Activated CD4-positive, alpha-beta T cell treated with anti-CD3 and anti-CD28 coated beads, Interleukin-2, amount 10 ng/mL, durations not matched to agents 24 days and 14 days (primary cell): ENCODE measurements around the gene GRAMD1A. TPM values are rescaled to one million over a fixed set of nuclear protein-coding genes. Genes with fewer than 3 reads are reported as not detected.
"Not testable (repeated sequence)": the region's sequence is repeated elsewhere in the genome, so short reads cannot be mapped to it uniquely, and the experiment has no call there.

Source experiments
- DNase-seq: peaks from one replicate; pipeline ENCODE4 v3.0.0; 2022
- H3K27ac Mint-ChIP-seq: one replicate; pipeline ENCODE4 v1.8.0; 2022; ENCODE audit warnings: mild to moderate bottlenecking, mixed read lengths
- H3K27me3 Mint-ChIP-seq: one replicate; pipeline ENCODE4 v1.8.0; 2022; ENCODE audit warnings: mixed read lengths
- H3K36me3 Mint-ChIP-seq: one replicate; pipeline ENCODE4 v1.8.0; 2022; ENCODE audit warnings: low read depth, mild to moderate bottlenecking, mixed read lengths
- H3K4me1 Mint-ChIP-seq: one replicate; pipeline ENCODE4 v1.8.0; 2021; ENCODE audit warnings: mixed read lengths
- H3K4me3 Mint-ChIP-seq: one replicate; pipeline ENCODE4 v1.8.0; 2022; ENCODE audit warnings: mild to moderate bottlenecking, moderate library complexity, mixed read lengths
- H3K9me3 Mint-ChIP-seq: one replicate; pipeline ENCODE4 v1.8.0; 2021; ENCODE audit warnings: mixed read lengths
- intact Hi-C: fragments of 100-400 bp; cut with micrococcal nuclease; formaldehyde crosslinking; loops from one replicate; pipeline ENCODE4 v1.15.1; 2023
- total RNA-seq: library from RNA; stranded (reverse); gene quantifications from 2 replicates; pipeline ENCODE4 v1.2.3, GENCODE V29; 2022

GRAMD1A gene
- 160 and 176 TPM in 2 replicates for total RNA-seq

DNA sequence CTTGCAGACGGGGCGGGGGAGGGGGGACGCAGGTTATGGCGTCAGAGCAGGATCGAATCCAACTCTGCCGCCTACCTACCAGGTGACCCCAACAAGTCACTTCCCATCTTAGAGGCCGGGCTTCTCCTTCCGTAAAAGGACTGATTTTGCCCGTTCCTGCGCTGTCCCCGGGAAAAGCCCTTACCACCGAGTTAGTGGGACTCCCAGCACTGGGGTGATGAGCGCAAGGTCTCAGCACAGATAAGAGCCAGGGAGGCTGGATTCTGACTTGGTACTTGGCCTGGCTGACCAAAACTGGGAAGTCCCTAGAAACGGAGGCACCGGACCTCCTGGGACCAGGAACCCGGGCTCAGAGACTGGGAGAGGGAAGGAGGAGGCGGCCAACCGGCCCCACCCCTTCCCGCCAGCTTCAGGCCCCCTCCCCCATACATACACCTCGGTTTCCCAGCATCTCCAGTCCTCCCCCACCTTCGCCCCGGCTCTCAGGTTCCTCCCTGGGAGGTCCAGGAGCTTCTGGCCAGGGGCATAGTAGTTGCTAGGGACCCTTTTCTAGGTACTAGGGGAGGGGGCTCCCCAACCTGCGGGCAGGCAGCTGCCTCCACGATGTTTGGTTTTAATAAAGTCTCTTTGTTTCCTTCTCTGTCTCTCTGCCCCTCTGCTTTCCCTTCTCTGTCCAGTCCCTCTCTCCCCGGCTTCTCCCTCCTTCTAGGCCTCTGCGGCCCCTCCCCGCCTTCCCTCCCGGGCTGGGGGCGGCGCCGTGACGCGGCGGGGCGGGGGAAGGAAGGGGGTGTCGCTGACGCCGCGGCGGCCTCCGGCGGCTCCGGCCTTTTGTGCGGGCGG lies at the start of gene GRAMD1A:
TSS of gene GRAMD1A (plus strand) at position 826 of the 840 bp plus-strand sequence. CDS start 156 bp downstream, outside the sequence.
- Mint-ChIP-seq H3K9me3 (no peaks in the 10 kb centered on the region), H3K4me1 (peaks cover 52% of the 10 kb centered on the region), H3K27me3 (no peaks in the 10 kb centered on the region), H3K36me3 (peaks cover 26% of the 10 kb centered on the region), H3K27ac (peak within 1 kb of the TSS; percentile 95), H3K4me3 (peak within 1 kb of the TSS; percentile 97)
- intact Hi-C loops: no loop called here
- DNase-seq: peak; percentile 94

DNA sequence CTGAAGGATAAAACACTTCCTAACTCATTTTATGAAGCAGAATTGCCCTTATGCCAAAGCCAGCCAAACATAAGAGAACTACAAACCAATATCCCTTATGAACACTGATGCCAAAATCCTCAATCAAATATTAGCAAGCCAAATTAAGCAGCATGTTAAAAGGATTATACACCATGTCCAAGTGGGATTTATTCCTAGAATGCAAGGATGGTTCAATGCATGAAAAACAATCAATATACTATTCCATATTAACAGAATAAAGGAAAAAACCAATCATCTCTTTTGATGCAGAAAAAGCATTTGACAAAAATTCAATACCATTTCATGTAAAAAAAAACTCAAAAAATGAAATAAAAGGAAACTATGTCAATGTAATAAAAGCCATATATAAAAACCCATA lies 47.0 kb upstream of the GRAMD1A start:
- no peaks in the 10 kb centered on the region for H3K4me1 Mint-ChIP-seq
- peaks cover 44% of the 10 kb centered on the region for H3K9me3 Mint-ChIP-seq
- H3K4me3 Mint-ChIP-seq: no peak overlapping the region
- peaks cover 63% of the 10 kb centered on the region for H3K36me3 Mint-ChIP-seq
- no peak overlapping the region for H3K27ac Mint-ChIP-seq
- no peaks in the 10 kb centered on the region for H3K27me3 Mint-ChIP-seq
- intact Hi-C loops: no loop called here
- DNase-seq: no peak

DNA sequence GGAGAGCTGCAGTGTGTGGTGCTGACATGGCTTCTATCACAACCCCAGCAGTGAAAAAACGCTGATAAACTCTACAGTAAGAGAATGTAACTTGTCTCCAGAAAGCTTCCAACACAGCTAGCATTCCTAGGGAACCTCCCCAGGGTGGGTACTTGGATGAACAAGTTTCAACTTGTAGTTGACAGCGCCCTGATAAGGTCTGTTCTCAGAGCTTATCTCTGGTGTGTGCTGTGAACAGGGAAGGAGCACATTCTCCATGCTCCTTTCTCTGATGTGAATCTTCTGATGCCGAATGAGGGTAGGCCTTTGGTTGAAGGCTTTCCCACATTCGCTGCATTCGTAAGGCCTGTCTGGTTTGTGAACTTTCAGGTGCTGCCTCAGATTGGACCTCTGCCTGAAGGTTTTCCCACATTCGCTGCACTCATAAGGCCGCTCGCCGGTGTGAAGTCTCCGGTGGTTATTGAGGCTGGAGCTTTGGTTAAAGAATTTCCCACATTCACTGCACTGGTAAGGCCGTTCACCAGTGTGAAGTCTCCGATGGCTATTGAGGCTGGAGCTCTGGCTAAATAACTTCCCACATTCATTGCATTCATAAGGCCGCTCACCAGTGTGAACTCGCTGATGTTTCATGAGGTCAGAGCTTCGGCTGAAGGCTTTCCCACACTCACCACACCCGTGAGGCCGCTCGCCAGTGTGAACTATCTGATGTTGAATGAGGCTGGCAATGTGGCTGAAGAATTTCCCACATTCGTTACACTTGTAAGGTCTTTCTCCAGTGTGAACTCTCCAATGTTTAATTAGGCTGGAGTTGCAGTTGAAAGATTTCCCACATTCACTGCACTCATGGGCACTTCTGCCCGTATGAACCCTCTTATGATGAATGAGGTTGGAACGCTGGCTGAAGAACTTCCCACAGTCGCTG lies 42.0 kb upstream of the GRAMD1A start:
- Mint-ChIP-seq H3K27ac (no peak overlapping the region), H3K4me1 (peaks cover 15% of the 10 kb centered on the region), H3K36me3 (peaks cover 89% of the 10 kb centered on the region), H3K4me3 (no peak overlapping the region), H3K27me3 (no peaks in the 10 kb centered on the region), H3K9me3 (peaks cover 52% of the 10 kb centered on the region)
- intact Hi-C loops: no loop called here
- DNase-seq: no peak

DNA sequence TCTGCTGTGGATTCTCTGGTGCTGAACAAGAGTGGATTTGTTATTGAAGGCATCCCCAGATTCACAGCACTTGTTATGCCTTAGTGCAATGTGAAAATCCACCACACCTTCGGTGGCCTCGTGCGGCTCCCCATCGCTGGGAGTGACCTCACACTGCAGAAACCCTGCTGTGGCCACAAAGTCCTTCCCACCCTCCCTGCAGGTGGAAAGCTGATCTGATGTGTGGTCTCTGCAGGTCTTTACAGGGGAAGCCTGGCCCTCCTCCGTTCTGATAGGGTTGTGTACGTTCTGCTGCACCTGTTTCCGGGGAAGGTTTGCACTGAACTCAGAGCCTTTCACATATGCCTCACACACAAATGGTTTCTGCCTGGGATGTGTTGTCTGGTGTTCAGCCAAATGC lies 41.1 kb upstream of the GRAMD1A start:
- Mint-ChIP-seq H3K9me3 (peaks cover 46% of the 10 kb centered on the region), H3K27me3 (no peaks in the 10 kb centered on the region), H3K36me3 (peaks cover 85% of the 10 kb centered on the region), H3K4me1 (peaks cover 18% of the 10 kb centered on the region), H3K27ac (no peak overlapping the region), H3K4me3 (no peak overlapping the region)
- intact Hi-C loops: no loop called here
- DNase-seq: no peak

DNA sequence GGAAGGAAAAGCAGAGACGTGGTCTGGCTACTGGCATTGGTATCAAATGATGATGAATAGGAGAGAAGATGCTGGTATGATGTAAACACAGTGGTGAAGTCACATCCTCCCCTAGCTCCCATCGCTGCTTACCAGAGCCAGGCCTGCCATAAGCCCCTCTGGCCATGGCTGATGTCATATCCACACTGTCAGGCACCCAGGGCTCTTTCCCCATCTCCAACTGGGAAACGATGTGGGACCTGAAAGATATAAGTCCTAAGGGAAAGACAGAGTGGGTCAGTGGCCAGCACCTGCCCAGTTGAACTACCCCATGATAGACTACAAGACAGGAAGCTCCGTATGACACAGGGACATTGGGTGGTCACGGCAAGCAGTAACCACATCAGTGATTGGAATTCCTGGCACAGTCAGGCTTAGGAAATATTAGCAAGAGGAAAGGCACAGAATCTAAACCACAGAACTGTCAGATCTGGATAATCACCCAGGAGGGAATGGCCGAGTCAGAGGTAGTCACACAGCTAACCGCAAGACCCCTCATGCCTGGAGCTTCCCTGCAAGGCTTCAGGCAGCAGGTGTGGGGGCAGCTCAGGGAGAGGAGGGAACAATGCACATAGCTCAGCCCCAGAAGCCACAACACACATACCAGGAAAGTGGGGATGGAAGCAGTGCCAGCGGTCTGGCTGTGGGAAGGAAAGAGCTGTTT lies 39.9 kb upstream of the GRAMD1A start:
- peaks cover 78% of the 10 kb centered on the region for H3K36me3 Mint-ChIP-seq
- no peaks in the 10 kb centered on the region for H3K27me3 Mint-ChIP-seq
- no peak overlapping the region for H3K4me3 Mint-ChIP-seq
- intact Hi-C loops: no loop called here
- peaks cover 18% of the 10 kb centered on the region for H3K4me1 Mint-ChIP-seq
- no peak for DNase-seq
- peaks cover 41% of the 10 kb centered on the region for H3K9me3 Mint-ChIP-seq
- peak overlapping the region; percentile 5 for H3K27ac Mint-ChIP-seq

DNA sequence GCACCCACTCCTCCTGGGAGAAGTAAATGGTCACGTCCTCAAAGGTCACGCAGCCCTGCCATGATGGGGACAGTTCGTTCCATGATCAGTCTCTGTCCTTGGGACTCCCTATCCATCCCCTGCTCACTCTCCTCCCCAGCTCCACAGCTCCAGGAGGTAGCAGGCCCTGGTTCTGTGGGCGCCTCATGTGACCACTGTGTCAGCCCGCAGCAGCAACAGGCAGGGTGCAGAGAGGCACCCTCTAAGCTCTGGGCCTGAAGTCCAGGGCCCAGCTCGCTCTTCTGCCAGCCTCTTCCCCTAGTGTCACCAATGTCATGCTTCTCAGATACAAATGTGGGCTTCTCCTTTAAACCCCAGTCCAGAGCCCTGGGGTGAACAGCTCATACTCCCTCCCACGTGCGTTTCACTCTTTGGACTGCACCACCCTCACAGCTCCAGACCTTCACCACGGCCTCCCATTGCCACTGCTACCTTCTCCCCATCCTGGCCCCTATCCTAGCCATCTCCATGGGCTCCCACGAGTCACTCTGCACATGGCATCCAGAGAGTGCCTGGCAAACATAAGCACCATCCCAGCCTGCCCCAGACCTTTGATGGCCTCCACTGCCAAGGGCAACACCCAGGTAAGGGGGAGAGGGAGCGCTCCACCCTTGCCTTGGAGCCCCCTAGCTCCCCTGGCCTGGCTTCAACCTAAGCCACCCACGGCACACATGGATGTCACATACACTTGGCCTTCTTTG lies 39.0 kb upstream of the GRAMD1A start:
- intact Hi-C loops: no loop called here
- Mint-ChIP-seq H3K27me3 (no peaks in the 10 kb centered on the region), H3K36me3 (peaks cover 70% of the 10 kb centered on the region), H3K4me3 (no peak overlapping the region), H3K9me3 (peaks cover 40% of the 10 kb centered on the region), H3K4me1 (peaks cover 18% of the 10 kb centered on the region), H3K27ac (no peak overlapping the region)
- DNase-seq: no peak

DNA sequence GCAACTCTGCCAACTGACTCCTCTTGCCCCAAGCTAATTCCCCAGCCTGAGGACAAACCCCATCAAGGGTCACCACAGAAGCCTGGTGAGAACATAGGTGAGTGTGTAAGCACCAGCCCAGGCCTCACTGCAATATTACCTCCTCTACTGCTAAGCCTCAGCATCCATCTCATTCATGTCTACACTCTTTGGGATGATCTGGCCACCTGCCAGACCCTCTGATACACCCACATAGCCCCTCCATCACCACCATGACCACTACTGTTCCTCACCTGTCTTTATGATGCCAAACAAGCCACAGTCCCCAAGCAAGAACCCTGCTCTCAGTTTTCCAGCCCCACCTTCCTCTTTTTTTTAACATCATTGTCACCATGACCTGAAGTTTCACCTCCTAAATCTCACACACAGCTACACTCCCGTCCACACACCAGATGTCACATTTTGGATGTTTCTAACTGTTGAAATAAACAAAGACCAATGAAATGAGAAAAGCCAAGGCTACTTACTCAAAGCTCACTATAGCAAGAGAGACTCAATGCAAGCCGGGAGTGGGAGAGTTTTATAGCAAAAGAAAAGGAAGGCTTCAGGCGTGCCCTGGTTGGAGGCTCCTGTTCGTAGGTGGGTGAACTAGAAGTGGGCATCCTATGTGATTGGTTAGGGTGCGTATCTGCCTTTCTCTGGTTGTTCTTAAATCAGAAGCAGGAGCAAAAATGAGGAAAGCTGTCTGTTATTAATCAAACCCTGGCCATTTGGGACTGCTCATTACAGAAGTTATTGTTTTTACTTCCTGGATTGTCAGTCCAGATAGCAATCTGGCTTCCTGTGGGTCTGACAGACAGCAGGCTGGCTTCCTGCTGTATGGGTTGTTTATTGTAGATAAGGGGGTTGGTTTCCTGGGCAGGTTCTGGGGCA lies 38.1 kb upstream of the GRAMD1A start:
- Mint-ChIP-seq H3K4me1 (peaks cover 18% of the 10 kb centered on the region), H3K36me3 (peaks cover 62% of the 10 kb centered on the region), H3K4me3 (peak overlapping the region; percentile 96), H3K27me3 (no peaks in the 10 kb centered on the region), H3K9me3 (peaks cover 34% of the 10 kb centered on the region), H3K27ac (peak overlapping the region; percentile 87)
- intact Hi-C loops: no loop called here
- DNase-seq: peak; percentile 77

DNA sequence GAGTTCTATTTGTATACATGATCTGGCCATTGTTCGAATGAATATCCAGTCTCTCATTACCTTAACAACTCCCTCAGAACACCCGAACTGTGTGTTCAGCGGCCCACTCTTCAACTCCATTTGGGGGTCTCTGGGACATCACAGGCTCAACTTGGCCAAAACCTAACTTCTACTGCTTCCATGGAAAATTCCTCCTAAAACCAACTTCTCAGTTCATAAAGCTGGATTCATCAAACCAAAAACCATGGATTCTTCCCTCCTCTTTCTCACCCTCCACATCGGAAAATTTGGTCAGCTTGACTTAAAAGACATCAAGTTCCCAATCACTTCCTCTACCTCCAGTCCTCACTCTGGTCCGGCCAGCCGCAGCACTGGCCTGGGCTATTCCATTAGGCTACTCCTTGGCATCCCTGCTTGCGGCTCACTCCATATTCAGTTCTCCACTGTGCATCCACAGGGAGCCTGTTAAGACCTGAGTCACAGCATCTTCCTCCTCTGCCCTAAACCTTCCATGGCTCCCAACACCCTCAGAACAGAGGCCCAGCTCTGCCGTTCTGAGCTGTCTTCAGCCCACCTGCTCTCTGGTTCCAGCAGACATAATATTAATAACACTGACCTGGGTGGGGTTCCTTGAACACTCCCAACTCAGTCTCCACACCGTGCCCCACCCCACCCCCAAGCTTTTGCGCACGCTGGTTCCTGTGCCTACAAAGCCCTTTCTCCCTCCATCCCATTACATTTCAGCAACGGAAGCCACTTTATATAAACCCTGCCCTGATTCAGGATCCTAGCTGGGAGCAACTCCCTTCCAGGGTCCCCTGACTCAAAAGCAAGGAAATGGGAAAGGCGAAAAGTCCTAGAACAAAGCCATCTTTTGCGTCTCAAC lies 37.2 kb upstream of the GRAMD1A start:
- peaks cover 33% of the 10 kb centered on the region for H3K9me3 Mint-ChIP-seq
- intact Hi-C loops: no loop called here

DNA sequence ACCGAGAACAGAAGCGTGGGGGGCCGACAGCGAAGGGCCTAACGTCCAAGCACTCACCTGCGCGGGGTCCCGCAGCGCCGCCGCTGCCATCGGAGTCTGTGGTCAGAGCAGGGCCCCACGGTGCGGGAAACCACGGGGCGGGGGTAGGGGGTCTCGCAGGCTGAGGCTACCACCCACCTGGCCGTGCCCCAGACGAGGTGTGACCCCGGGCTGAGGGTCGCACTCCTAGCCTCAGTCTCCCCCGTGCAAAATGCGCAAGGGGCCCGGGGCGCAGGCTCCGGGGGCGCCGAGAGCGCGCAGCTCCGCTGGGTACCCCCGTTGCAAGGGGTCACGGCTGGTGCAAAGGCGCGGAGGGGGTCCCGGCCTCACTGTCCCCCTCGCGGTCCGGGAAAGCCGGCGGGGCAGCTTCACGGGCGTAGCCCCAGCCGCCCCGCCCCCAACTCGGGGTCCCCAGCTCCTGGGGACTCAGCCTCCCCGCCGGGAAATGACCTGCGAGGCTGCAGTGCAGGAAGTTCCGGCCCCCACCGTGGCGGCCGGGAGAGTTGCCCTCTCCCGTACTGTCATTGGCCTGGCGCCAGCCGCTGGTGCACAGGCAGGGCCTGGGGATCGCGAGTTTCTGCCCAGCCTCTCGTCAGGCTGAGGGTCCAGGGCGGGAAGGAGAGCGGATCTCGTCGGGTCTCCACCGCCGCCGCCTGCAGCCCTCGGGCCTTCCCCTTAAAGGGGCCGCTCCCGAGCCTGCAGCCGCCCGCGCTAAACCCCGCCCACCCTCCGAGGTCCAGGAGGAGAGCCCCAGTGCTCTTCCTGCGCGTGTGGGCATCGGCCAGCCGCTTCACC lies 36.3 kb upstream of the GRAMD1A start, which contains the start of gene ZNF792:
TSS of gene ZNF792 (minus strand) at position 657 of the 834 bp plus-strand sequence. CDS start at position 90, 567 bp downstream.
- intact Hi-C loops: loop anchor here (1.0 kb wide), 1 partner anchor 10 kb away; no protein-coding TSS in a partner anchor
- peaks cover 18% of the 10 kb centered on the region for H3K4me1 Mint-ChIP-seq
- DNase-seq: peak; percentile 84
- H3K36me3 Mint-ChIP-seq: peaks cover 46% of the 10 kb centered on the region
- H3K9me3 Mint-ChIP-seq: peaks cover 38% of the 10 kb centered on the region
- peak within 1 kb of the TSS; percentile 87 for H3K27ac Mint-ChIP-seq
- no peaks in the 10 kb centered on the region for H3K27me3 Mint-ChIP-seq
- peak within 1 kb of the TSS; percentile 96 for H3K4me3 Mint-ChIP-seq

More for the DNA sequence above, 37.2 kb upstream of the GRAMD1A start:
- Mint-ChIP-seq H3K27me3 (no peaks in the 10 kb centered on the region), H3K4me3 (peak overlapping the region; percentile 96), H3K27ac (peak overlapping the region; percentile 87), H3K36me3 (peaks cover 55% of the 10 kb centered on the region), H3K4me1 (peaks cover 18% of the 10 kb centered on the region)
- DNase-seq: peak; percentile 65

DNA sequence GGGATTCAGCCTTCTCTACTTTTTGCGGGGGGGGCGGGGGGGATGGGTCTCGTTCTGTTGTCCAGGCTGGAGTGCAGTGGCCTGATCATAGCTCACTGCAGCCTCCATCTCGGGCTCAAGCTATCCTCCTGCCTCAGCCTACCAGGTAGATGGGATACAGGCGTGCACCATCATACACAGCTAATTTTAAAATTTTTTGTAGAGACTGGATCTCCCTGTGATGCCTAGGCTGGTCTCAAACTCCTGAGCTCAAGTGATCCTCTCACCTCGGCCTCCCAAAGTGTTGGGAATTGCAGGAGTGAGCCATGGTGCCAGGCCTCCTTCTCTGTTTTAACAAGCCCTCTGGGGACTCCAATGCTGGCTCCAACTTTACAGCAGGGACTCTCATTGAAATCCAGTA lies 35.5 kb upstream of the GRAMD1A start:
- Mint-ChIP-seq H3K4me1 (peaks cover 18% of the 10 kb centered on the region), H3K4me3 (peak overlapping the region; percentile 76), H3K27ac (no peak overlapping the region), H3K27me3 (no peaks in the 10 kb centered on the region), H3K9me3 (peaks cover 38% of the 10 kb centered on the region), H3K36me3 (peaks cover 38% of the 10 kb centered on the region)
- no peak for DNase-seq
- intact Hi-C loops: loop anchor here (1.0 kb wide), 1 partner anchor 9 kb away; no protein-coding TSS in a partner anchor

DNA sequence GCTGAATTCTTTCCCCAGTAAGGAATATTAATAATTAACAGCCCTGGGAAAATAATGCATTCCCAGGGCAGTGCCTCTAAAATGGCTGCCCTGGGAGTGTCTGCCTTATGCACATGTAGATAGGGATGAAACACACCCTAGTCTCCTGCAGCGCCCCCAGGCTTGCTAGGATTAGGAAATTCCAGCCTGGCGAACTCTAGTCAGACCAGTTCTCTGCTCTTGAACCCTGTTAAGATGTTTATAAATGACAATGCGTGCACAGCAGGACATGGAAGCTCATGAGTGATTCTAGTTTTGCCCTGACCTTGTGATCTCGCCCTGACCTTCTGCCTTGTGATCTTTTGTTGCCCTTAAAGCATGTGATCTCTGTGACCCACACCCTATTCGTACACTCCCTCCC lies 34.6 kb upstream of the GRAMD1A start:
- Mint-ChIP-seq H3K36me3 (peaks cover 29% of the 10 kb centered on the region), H3K9me3 (peaks cover 30% of the 10 kb centered on the region), H3K4me1 (peaks cover 18% of the 10 kb centered on the region), H3K4me3 (peak overlapping the region; percentile 3)
- intact Hi-C loops, H3K27me3 Mint-ChIP-seq, DNase-seq, H3K27ac Mint-ChIP-seq: not testable (repeated sequence)
